Osteocyte (in vitro differentiated cells): ENCODE results near the gene FBXW4. TPM values are rescaled to one million over a fixed set of nuclear protein-coding genes. Genes with fewer than 3 reads are reported as not detected.

Experiments
- DNase-seq: peaks from one replicate; pipeline ENCODE4 v3.0.0; 2021; ENCODE audit warnings: mixed read lengths; ENCODE audit not compliant: unreplicated experiment; ENCODE audit errors: extremely low spot score
- H3K27ac Mint-ChIP-seq: one replicate; pipeline ENCODE4 v1.8.0; 2021; ENCODE audit warnings: mild to moderate bottlenecking, mixed read lengths; ENCODE audit not compliant: unreplicated experiment
- H3K27me3 Mint-ChIP-seq: one replicate; pipeline ENCODE4 v1.8.0; 2021; ENCODE audit warnings: mixed read lengths; ENCODE audit not compliant: unreplicated experiment
- H3K36me3 Mint-ChIP-seq: one replicate; pipeline ENCODE4 v1.8.0; 2021; ENCODE audit warnings: mixed read lengths; ENCODE audit not compliant: unreplicated experiment
- H3K4me1 Mint-ChIP-seq: one replicate; pipeline ENCODE4 v1.8.0; 2021; ENCODE audit warnings: mixed read lengths; ENCODE audit not compliant: unreplicated experiment
- H3K4me3 Mint-ChIP-seq: one replicate; pipeline ENCODE4 v1.8.0; 2021; ENCODE audit warnings: mild to moderate bottlenecking, moderate library complexity, mixed read lengths; ENCODE audit not compliant: unreplicated experiment
- H3K9me3 Mint-ChIP-seq: one replicate; pipeline ENCODE4 v1.8.0; 2021; ENCODE audit warnings: mixed read lengths; ENCODE audit not compliant: unreplicated experiment
- total RNA-seq: library from RNA; stranded (reverse); gene quantifications from 2 replicates; pipeline ENCODE4 v1.2.1, GENCODE V29; 2021
- TF ChIP-seq, protein P1 (sequence below): fragments of 200-600 bp; sonication (generic); IDR thresholded peaks from 2 replicates; pipeline ENCODE4 v1.5.0; 2021; ENCODE audit warnings: antibody characterized with exemption, mild to moderate bottlenecking, moderate library complexity

The FBXW4 gene
- total RNA-seq, 1 donor from 2014 or later = 44.6 TPM

- Mint-ChIP-seq H3K36me3 (peaks cover 45% of the 10 kb centered on the region), H3K9me3 (no peaks in the 10 kb centered on the region), H3K27me3 (no peaks in the 10 kb centered on the region), H3K27ac (no peak overlapping the region), H3K4me1 (peaks cover 5% of the 10 kb centered on the region), H3K4me3 (no peak overlapping the region)
- no peak for DNase-seq
- TF ChIP-seq, protein P1, sequence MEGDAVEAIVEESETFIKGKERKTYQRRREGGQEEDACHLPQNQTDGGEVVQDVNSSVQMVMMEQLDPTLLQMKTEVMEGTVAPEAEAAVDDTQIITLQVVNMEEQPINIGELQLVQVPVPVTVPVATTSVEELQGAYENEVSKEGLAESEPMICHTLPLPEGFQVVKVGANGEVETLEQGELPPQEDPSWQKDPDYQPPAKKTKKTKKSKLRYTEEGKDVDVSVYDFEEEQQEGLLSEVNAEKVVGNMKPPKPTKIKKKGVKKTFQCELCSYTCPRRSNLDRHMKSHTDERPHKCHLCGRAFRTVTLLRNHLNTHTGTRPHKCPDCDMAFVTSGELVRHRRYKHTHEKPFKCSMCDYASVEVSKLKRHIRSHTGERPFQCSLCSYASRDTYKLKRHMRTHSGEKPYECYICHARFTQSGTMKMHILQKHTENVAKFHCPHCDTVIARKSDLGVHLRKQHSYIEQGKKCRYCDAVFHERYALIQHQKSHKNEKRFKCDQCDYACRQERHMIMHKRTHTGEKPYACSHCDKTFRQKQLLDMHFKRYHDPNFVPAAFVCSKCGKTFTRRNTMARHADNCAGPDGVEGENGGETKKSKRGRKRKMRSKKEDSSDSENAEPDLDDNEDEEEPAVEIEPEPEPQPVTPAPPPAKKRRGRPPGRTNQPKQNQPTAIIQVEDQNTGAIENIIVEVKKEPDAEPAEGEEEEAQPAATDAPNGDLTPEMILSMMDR = no peak
Observed at GRCh38 chr10:101660256-101660655, 34.7 kb downstream of the FBXW4 start.

DNA sequence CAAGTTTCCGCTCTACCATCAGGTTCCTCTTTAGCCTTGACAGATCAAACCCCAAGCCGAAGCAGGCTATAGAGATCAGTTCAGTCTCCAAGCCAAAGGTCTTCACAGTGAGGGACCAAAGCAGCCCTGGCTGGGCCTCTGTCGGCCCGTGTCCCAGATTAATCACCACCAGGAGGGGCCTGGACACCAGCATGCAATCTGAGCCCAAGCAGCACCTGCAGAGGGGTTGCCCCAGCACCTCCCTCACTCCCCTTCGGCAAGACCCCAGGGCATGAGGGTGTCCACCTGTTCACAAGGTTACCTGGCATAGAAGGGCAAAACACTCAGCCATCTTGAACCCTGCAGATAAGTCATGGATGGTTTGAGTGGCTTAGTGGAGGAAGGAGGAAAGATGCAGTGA is 36.0 kb downstream of the FBXW4 start:
- H3K9me3 Mint-ChIP-seq = no peaks in the 10 kb centered on the region
- H3K27me3 Mint-ChIP-seq = no peaks in the 10 kb centered on the region
- H3K4me3 Mint-ChIP-seq = no peak overlapping the region
- no peak overlapping the region for H3K27ac Mint-ChIP-seq
- TF ChIP-seq, protein P1 = no peak
- H3K4me1 Mint-ChIP-seq = no peaks in the 10 kb centered on the region
- DNase-seq = peak; percentile 54
- peaks cover 41% of the 10 kb centered on the region for H3K36me3 Mint-ChIP-seq

- Mint-ChIP-seq H3K27me3 (no peaks in the 10 kb centered on the region), H3K4me3 (no peak overlapping the region), H3K4me1 (no peaks in the 10 kb centered on the region), H3K36me3 (peaks cover 25% of the 10 kb centered on the region), H3K9me3 (no peaks in the 10 kb centered on the region), H3K27ac (no peak overlapping the region)
- TF ChIP-seq, protein P1 = no peak
- DNase-seq = no peak
Observed at GRCh38 chr10:101656890-101657289, 38.1 kb downstream of the FBXW4 start.

GRCh38 chr10:101655570-101655969 is 39.4 kb downstream of the FBXW4 start:
- H3K4me3 Mint-ChIP-seq = no peak overlapping the region
- H3K27ac Mint-ChIP-seq = no peak overlapping the region
- H3K4me1 Mint-ChIP-seq = no peaks in the 10 kb centered on the region
- H3K9me3 Mint-ChIP-seq = no peaks in the 10 kb centered on the region
- H3K27me3 Mint-ChIP-seq = no peaks in the 10 kb centered on the region
- DNase-seq = no peak
- peaks cover 23% of the 10 kb centered on the region for H3K36me3 Mint-ChIP-seq
- TF ChIP-seq, protein P1 = no peak

DNA sequence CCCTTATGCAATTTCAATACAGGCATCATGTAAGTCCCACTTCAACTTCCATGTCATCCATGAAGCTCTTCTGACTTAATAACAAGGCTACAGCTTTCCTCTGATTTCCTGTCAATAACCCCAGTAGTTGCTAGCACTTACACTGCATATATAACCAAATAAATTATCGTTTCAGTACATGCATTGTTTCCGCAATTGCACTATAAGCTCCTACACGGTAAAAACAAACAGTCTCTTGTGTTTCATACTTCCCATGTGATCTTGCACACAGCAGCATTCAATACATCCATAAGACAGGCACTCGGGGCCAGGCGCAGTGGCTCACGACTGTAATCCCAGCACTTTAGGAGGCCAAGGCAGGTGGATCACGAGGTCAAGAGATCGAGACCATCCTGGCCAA is 41.4 kb downstream of the FBXW4 start:
- H3K27ac Mint-ChIP-seq = no peak overlapping the region
- no peak overlapping the region for H3K4me3 Mint-ChIP-seq
- no peaks in the 10 kb centered on the region for H3K27me3 Mint-ChIP-seq
- no peaks in the 10 kb centered on the region for H3K4me1 Mint-ChIP-seq
- H3K9me3 Mint-ChIP-seq = no peaks in the 10 kb centered on the region
- peaks cover 19% of the 10 kb centered on the region for H3K36me3 Mint-ChIP-seq
- DNase-seq = no peak
- TF ChIP-seq, protein P1 = no peak
